Posterior cingulate gyrus (tissue), 11 donors: Measurements from ENCODE around the gene ACTR3C.

Source experiments
- DNase-seq, 10 donors: peaks; one replicate each; pipeline versions ENCODE4 v3.0.0 to v3.0.0-alpha.2; 2020 to 2021; ENCODE audit warnings: mixed read lengths in 3 of 10
- intact Hi-C: fragments of 100-400 bp; cut with DNase I; formaldehyde crosslinking; loops from one replicate; pipeline ENCODE4 v1.15.1; 2023

ACTR3C gene

DNA sequence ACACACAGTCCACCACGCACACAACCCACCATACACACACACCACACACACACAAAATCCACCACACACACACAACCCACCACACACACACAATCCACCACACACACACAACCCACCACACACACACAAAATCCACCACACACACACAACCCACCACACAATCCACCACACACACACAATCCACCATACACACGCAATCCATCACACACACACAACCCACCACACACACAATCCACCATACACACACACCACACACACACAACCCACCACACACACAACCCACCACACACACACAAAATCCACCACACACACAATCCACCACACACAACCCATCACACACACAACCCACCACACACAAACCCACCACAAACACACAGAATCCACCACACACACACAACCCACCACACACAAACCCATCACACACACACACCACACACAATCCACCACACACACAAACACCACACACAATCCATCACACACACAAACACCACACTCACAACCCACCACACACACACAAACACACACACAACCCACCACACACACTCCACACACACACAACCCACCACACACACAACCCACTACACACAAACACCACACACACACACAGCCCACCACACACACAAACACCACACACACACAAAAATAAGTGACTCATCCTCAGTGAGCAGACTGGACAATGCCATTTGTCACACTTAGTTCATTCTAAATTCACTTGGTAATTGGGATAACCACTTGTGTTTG lies 36.4 kb upstream of the ACTR3C start:
- intact Hi-C loops = loop anchor here (5.0 kb wide), 1 partner anchor 63 kb away; no protein-coding TSS in a partner anchor
- no peak for DNase-seq

DNA sequence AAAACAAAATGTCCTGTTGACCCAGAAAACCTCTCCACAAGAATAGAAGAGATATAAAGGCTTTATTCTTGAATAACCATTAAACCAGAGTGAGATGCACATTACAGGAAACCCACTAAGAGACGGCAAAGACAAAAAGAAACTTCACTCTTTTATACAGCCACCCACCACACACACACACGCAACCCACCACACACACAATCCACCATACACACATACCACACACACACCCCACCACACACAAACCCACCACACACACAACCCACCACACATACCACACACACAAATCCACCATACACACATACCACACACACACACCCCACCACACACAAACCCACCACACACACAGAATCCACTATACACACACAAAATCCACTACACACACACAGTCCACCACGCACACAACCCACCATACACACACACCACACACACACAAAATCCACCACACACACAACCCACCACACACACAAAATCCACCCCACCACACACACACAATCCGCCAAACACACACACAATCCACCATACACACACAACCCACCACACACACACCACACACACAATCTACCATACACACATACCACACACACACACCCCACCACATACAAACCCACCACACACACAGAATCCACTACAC lies 35.8 kb upstream of the ACTR3C start:
- intact Hi-C loops = loop anchor here (5.0 kb wide), 1 partner anchor 63 kb away; no protein-coding TSS in a partner anchor
- no peak for DNase-seq

DNA sequence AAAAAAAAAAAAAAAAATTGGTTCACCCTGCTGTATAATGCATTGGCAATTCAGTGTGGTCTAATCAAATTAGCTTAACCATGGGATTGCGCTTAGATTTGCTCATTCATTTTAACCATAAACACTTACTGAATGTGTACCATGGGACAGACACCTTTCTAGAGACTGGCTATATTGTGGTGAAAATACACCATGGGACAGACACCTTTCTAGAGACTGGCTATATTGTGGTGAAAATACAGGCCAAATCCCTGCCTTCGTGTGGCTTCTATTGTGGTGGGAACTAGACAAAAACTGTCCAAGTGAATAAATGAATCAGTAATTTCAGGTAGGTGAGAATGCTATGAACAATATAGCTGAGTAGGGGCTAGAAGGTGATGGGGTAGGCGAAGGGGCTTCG lies 35.1 kb upstream of the ACTR3C start:
- intact Hi-C loops = loop anchor here (5.0 kb wide), 1 partner anchor 64 kb away; no protein-coding TSS in a partner anchor
- no peak for DNase-seq

GRCh38 chr7:150357771-150358427 lies 34.6 kb upstream of the ACTR3C start:
- DNase-seq = peak in 2 of 10 donors; percentile 49 to 69
- intact Hi-C loops = loop anchor here (2.0 to 5.0 kb wide), 2 partner anchors 31 to 64 kb away; no protein-coding TSS in a partner anchor

DNA sequence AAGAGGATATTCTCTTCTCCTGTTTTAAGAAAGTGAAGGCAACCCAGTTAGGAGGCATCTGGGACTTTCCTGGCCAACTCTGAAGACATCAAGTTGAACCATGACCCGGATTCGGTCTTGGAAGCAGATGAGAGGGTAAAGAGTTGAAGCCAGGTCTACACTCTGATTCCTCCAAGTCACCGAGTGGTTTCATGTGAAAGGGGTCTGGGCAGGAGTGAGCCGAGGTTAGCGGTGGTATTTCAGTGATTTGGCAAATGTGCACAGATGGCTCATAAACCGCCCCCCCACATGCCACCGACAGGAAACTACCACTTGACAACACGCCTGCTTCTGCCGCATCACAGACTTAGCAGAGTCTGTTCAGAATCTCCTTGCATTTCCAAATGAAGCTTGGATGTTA lies 33.9 kb upstream of the ACTR3C start:
- DNase-seq = no peak
- intact Hi-C loops = loop anchor here (2.0 to 5.0 kb wide), 2 partner anchors 32 to 65 kb away; no protein-coding TSS in a partner anchor

- DNase-seq = peak in 1 of 10 donors; percentile 73
- intact Hi-C loops = loop anchor here (2.0 to 5.0 kb wide), 2 partner anchors 32 to 66 kb away; no protein-coding TSS in a partner anchor
Measured at GRCh38 chr7:150356265-150356897, 33.0 kb upstream of the ACTR3C start.

DNA sequence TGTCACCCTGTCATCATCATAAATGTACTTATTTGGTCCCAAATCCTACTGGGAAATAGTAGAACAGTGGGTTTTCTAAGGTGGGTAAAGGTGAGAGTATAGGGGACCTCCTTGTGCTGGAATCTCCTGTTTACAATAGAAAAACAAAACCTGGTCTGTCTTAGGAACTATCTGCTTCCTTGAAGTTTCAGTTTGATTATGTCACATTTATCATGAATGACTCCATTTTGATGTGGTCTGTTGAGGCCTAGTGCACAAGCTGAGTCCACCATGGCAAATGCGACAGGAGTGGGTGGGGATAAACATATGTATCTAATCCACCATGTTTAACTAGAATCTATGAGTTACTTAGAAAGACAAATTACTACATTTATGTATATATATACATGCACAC lies 32.3 kb upstream of the ACTR3C start:
- intact Hi-C loops = loop anchor here (2.0 to 5.0 kb wide), 2 partner anchors 33 to 67 kb away; no protein-coding TSS in a partner anchor

GRCh38 chr7:150351587-150352194 lies 28.3 kb upstream of the ACTR3C start:
- no peak for DNase-seq
- intact Hi-C loops = no loop called here

More for the DNA sequence above, 32.3 kb upstream of the ACTR3C start:
- no peak for DNase-seq

DNA sequence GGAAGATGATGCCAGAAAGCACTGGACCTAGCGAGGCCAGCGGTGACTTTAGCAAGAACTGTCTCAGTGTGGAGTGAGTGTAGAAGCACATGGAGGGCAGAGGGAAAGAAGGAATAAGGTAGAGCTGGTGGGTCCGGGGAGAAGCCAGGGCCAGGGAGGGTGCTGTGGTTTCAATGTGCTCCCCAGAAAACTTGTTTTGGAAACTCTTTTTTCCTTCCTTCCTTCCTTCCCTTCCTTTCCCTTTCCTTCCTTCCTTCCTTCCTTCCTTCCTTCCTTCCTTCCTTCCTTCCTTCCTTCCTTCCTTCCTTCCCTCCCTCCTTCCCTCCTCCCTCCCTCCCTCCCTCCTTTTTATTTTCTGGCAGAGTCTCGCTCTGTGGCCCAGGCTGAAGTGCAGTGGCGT lies 23.6 kb upstream of the ACTR3C start:
- DNase-seq = no peak
- intact Hi-C loops = no loop called here

GRCh38 chr7:150345012-150345411 lies 21.7 kb upstream of the ACTR3C start:
- no peak for DNase-seq
- intact Hi-C loops = no loop called here

DNA sequence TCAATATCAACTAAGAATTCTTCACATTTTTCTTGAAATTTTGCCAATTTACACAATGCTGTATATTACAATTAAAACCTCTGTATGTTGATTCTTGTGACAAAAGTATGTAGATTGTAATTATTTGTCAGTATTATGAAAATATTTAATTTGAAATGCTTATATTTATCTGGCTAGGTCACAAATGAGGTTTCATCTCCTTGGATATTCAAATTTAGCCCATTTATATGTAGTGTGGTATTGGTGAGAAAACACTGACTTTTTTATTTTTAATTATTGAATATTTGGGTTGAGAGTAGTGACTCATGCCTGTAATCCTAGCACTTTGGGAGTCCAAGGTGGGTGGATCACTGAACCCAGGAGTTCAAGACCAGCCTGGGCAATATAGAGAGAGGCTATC lies 21.0 kb upstream of the ACTR3C start:
- intact Hi-C loops = no loop called here
- no peak for DNase-seq

DNA sequence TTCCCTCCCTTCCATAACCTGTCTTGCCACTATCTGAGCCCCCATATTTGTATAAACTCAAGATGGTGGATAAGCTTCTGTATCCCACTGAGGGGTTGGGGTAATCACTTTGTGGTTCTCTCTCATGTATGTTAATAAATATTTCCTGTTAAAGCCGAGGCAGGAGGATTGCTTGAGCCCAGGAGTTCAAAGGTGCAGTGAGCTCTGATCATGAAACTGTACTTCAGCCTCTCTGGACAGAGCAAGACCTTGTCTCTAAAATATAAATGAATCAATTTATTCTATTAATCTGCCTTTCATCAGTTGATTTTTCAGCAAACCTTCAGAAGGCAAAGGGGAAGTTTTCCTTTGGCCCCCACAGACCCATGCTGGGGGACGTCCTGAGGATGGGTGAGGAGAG lies 19.9 kb upstream of the ACTR3C start:
- intact Hi-C loops = no loop called here
- DNase-seq = no peak

- DNase-seq = no peak
- intact Hi-C loops = no loop called here
Measured at GRCh38 chr7:150342121-150342408, 18.7 kb upstream of the ACTR3C start.

DNA sequence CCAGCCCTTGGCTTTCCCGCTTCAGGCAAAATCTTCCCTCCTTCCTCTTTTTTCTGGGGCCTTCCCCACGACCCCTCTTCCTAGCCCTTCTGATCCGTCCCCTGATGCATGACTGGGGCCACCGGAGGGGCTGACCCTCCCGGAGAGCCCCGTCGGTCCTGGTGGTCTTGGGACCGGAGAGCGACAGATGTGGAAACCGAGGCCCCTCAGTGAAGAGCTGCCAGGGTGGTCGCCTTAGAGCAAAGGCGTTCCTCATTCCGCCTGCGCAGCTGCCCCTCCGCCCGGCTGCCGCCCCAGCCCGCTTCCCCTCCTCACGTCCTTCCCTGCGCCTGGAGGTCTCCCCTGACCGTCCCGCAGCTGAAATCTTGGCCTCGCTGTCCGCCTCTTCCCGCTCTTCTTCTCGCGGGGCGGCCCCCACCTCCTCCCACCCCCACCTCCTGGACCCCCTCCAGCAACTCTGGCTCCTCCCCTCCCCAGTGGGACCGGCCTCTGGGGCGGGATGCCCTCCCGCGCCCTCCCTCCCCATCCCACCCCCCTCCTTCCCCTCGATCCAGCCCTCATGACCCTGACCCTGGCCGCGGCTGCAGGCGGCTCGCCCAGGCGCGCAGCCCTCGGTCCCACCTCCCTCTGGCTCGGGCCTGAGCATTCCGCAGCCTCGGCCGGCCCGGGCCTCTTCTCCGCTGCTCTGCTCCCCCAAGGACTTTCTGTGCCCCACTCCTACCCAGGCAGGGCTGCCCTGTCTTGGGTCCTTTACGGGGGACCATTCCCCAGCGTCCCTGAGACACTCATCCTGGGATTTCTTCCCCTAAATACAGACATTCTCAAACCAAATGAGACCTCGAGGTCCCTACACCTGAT lies 18.1 kb upstream of the ACTR3C start, which contains the start of gene RARRES2:
TSS of gene RARRES2 (minus strand) at position 367 of the 858 bp plus-strand sequence. CDS start 1,020 bp downstream, outside the sequence.
- intact Hi-C loops = no loop called here
- DNase-seq = peak in 1 of 10 donors; percentile 28

DNA sequence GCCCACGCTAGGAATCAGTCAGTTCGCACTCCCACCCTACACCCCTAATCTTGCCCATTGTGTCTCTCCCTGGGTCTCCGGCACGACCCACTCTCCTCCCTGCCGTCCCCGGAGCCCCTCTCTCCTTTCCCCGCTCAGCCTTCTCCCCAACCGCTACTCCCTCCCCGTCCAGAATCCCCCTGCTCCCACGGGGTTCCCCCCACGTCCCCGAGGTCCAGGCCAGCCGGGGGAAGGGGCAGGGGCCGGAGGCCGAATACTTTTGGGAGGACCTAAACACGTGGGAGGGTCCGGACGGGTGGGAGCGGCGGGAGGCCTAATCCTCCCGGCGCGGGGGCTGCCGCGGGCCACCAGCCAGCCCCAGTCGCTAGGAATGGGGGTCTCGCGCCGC lies 17.5 kb upstream of the ACTR3C start:
- DNase-seq = no peak
- intact Hi-C loops = no loop called here

- intact Hi-C loops = no loop called here
- DNase-seq = no peak
Measured at GRCh38 chr7:150340024-150340749, 16.8 kb upstream of the ACTR3C start.

- no peak for DNase-seq
- intact Hi-C loops = no loop called here
Measured at GRCh38 chr7:150339409-150339809, 16.1 kb upstream of the ACTR3C start.

GRCh38 chr7:150338166-150338829 lies 15.0 kb upstream of the ACTR3C start:
- no peak for DNase-seq
- intact Hi-C loops = no loop called here
